ENCODE data around the gene PNN. TPM values are rescaled to one million over a fixed set of nuclear protein-coding genes. Genes with fewer than 3 reads are reported as not detected.
A peak's percentile ranks its signal among the peaks of the same experiment; 100 is the strongest.
"Not testable (repeated sequence)": the region's sequence is repeated elsewhere in the genome, so short reads cannot be mapped to it uniquely, and the experiment has no call there.

Gene PNN
- total RNA-seq, 2 donors from 2014 or later: 110 to 119 TPM

DNA sequence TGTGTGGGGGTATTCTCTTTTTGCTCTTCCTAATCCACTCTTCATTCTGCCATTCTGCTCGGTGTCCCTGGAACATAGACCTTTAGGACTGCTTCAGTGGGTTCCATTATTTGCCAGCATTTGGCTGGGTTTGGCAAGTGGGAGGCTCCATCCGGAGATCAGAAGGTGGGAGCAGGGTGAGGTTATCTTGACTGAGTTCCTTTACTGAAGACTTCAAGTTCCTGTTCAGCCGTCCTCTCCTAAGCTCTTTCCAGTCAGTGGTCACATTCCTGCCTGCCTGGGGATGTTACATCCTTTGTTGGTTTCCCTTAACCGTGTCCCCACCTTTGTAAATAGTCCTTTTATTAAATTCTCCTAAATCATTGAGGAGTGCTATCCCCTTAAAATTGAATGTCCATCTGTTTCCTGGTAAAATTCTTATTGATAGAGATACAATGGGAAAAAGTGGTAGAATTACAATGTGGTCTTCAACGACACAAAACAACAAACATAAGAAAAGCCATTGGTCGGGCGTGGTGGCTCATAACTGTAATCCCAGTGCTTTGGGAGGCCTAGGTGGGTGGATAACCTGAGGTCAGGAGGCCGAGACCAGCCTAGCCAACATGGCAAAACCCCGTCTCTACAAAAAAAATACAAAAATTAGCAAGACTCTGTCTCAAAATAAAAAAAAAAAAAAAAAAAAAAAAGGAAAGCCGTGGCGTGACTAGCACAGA is 53.6 kb downstream of the PNN start:
- H3K27ac Mint-ChIP-seq: peak overlapping the region; percentile 91
- DNase-seq (no peak), ATAC-seq (no peak)
- H3K36me3 Mint-ChIP-seq (ENCODE audit: low read depth): no peaks in the 10 kb centered on the region
- H3K4me3 Mint-ChIP-seq: no peak overlapping the region
- no peaks in the 10 kb centered on the region for H3K27me3 Mint-ChIP-seq
- H3K9me3 ChIP-seq (ENCODE audit: control insufficient read depth, low read length, poor library complexity, severe bottlenecking): no peaks in the 10 kb centered on the region
- peaks cover 15% of the 10 kb centered on the region for H3K4me1 Mint-ChIP-seq

DNA sequence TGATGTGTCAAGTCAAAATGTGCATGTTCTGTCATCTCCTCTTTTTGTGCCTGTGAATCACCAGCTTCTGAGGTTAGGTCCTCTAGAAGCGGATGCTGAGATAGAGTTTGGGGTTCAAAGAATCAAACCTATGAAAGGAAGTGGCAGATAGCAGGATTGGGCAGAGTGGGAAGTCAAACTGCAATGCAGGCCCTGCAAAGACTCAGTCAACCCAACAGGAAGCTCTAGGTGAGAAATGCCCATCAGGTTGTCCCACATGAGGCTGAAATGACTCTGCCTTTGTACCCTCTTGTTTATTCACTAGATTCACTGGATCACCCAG is 54.1 kb downstream of the PNN start:
- ATAC-seq (peak; percentile 84), DNase-seq (no peak)
- H3K9me3 ChIP-seq (ENCODE audit: control insufficient read depth, low read length, poor library complexity, severe bottlenecking): no peaks in the 10 kb centered on the region
- H3K36me3 Mint-ChIP-seq (ENCODE audit: low read depth): no peaks in the 10 kb centered on the region
- H3K4me1 Mint-ChIP-seq: peaks cover 15% of the 10 kb centered on the region
- no peak overlapping the region for H3K4me3 Mint-ChIP-seq
- no peaks in the 10 kb centered on the region for H3K27me3 Mint-ChIP-seq
- H3K27ac Mint-ChIP-seq: peak overlapping the region; percentile 91

DNA sequence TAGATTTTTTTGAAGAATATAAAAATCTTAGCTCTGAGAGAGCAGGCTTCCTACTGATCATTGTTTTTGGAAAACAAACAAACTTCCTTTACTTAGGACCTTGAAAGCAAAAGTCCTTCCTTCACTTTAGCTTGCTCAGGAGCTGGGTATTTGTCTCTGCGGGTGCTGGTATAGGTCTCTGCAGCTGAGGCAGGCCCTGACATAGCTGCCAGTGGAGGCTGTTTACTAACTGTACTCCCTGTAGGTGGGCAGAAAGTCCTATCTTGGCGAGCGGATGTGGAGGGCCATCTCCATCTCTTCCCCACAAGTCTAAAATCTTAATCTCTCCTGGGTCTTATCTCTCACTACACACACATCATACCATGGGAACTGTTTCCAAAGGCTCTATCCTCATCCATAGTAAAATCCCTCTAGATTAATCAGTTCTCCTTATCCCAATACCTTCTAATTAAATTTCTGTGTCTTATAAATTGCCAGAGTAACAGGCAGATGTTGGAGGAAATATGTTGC is 54.6 kb downstream of the PNN start:
- no peaks in the 10 kb centered on the region for H3K36me3 Mint-ChIP-seq (ENCODE audit: low read depth)
- no peaks in the 10 kb centered on the region for H3K9me3 ChIP-seq (ENCODE audit: control insufficient read depth, low read length, poor library complexity, severe bottlenecking)
- H3K27ac Mint-ChIP-seq: peak overlapping the region; percentile 91
- no peak overlapping the region for H3K4me3 Mint-ChIP-seq
- DNase-seq: no peak
- peaks cover 15% of the 10 kb centered on the region for H3K4me1 Mint-ChIP-seq
- H3K27me3 Mint-ChIP-seq: no peaks in the 10 kb centered on the region
- ATAC-seq: peak; percentile 26

DNA sequence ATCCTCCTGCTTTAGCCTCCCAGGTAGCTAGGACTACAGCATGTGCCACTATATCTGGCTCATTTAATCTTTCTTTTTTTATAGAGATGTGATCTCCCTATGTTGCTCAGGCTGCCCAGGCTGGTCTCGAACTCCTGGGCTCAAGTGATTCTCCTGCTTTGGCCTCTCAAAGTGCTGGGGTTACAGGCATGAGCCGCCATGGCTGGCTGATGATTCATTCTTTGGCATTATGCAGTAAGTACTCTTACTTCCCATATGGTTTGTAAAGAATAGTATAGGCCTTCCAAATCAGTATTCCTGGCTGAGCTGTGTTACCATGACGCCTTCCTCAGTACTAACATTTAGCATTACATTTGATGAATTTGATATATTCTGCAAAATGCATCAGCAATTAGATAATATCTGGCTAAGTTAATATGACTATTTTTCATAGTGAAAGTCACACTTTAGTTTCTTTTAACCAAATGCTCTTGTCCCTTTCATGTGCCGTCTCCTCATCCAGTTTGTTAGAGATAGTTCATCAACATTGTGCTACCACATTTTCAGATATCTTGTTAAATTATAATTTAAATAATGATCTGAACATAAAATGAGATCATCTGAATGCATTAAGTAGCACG is 55.5 kb downstream of the PNN start:
- Mint-ChIP-seq H3K4me1 (peaks cover 15% of the 10 kb centered on the region), H3K27me3 (no peaks in the 10 kb centered on the region), H3K27ac (peak overlapping the region; percentile 91), H3K4me3 (peak overlapping the region; percentile 52), H3K36me3 (ENCODE audit: low read depth) (no peaks in the 10 kb centered on the region)
- H3K9me3 ChIP-seq (ENCODE audit: control insufficient read depth, low read length, poor library complexity, severe bottlenecking): no peaks in the 10 kb centered on the region
- DNase-seq (no peak), ATAC-seq (no peak)

DNA sequence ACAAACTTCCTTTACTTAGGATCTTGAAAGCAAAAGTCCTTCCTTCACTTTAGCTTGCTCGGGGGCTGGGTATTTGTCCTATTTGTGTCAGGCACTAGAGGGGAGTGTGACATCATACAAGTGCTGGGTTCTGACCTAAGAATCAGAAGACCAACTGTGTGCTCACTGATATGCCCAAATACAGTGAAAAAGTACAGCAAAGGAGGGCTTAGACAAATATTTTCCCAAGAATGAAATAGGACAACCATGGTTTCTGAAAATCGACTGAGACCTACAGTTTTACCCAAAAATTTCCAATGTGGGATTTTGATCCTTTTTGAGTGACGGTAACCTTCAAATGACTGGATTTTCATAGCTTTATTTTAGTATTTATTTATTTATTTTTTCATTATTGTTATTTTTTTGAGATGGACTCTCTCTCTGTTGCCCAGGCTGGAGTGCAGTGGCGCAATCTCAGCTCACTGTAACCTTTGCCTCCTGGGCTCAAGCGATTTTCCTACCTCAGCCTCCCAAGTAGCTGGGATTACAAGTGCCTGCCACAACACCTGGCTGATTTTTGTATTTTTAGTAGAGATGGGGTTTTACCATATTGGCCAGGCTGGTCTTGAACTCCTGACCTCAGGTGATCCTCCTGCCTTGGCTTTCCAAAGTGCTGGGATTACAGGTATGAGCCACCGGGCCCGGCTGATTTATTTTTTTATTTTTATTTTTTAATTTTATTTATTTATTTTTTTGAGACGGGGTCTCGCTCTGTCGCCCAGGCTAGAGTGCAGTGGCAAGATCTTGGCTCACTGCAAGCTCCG is 56.9 kb downstream of the PNN start:
- not testable (repeated sequence) for H3K4me3 Mint-ChIP-seq

More for the DNA sequence above, 56.9 kb downstream of the PNN start:
- H3K4me1 Mint-ChIP-seq: peaks cover 19% of the 10 kb centered on the region
- not testable (repeated sequence) for H3K9me3 ChIP-seq (ENCODE audit: control insufficient read depth, low read length, poor library complexity, severe bottlenecking); H3K27me3 Mint-ChIP-seq; DNase-seq; H3K36me3 Mint-ChIP-seq (ENCODE audit: low read depth)
- H3K27ac Mint-ChIP-seq: peak overlapping the region; percentile 19
- ATAC-seq: peak; percentile 53

Other genes with a start within 250 kb of the PNN start
- 10 to 100 TPM; 59.8 to 66.5 TPM for gene SEC23A, start 72.0 kb upstream of the PNN start, total RNA-seq
- 10 to 100 TPM; 12.6 to 14.7 TPM for gene GEMIN2, start 60.9 kb upstream of the PNN start, total RNA-seq
- 10 to 100 TPM; 13.8 to 15.2 TPM for gene TRAPPC6B, start 4.9 kb upstream of the PNN start, total RNA-seq
- 10 to 100 TPM; 22.2 to 23.4 TPM for gene MIA2, start 58.7 kb downstream of the PNN start, total RNA-seq

Measured in T-helper 17 cell (primary cell).